Mesenchymal stem cell (in vitro differentiated cells and primary cell): ENCODE measurements around the gene CYTH2.
A peak's percentile ranks its signal among the peaks of the same experiment; 100 is the strongest.
"Not testable (repeated sequence)": the region's sequence is repeated elsewhere in the genome, so short reads cannot be mapped to it uniquely, and the experiment has no call there.

Source experiments
- DNase-seq: peaks from one replicate; pipeline ENCODE4 v3.0.0-alpha.2; 2013
- H2AFZ ChIP-seq: one replicate; pipeline ENCODE4 v1.6.1; 2013; ENCODE audit warnings: low read depth, mild to moderate bottlenecking, control low read depth, inconsistent platforms, low read length, moderate library complexity
- H2AK5ac ChIP-seq: 2 replicates; pipeline ENCODE4 v1.6.1; 2013; ENCODE audit warnings: low read length, moderate library complexity, mild to moderate bottlenecking, inconsistent platforms; ENCODE audit not compliant: severe bottlenecking
- H2BK120ac ChIP-seq: one replicate; pipeline ENCODE4 v1.6.1; 2013; ENCODE audit warnings: low read depth, mild to moderate bottlenecking, inconsistent platforms, low read length, moderate library complexity
- H2BK12ac ChIP-seq, 2 experiments: one replicate each; pipeline ENCODE4 v1.6.1; 2013; ENCODE audit warnings: inconsistent platforms in 2 of 2, low read length in 2 of 2, mild to moderate bottlenecking in 2 of 2, moderate library complexity in 2 of 2, control low read depth in 1 of 2
- H2BK15ac ChIP-seq: one replicate; pipeline ENCODE4 v1.6.1; 2013; ENCODE audit warnings: mild to moderate bottlenecking, low read depth, inconsistent platforms; ENCODE audit not compliant: poor library complexity, severe bottlenecking
- H2BK5ac ChIP-seq: 2 replicates; pipeline ENCODE4 v1.6.1; 2013; ENCODE audit warnings: low read depth, mild to moderate bottlenecking, low read length, control low read depth, inconsistent platforms; ENCODE audit not compliant: poor library complexity, severe bottlenecking
- H3K14ac ChIP-seq, 2 experiments: one replicate each; pipeline ENCODE4 v1.6.1; 2013; ENCODE audit warnings: inconsistent platforms in 2 of 2, low read length in 2 of 2, control low read depth in 1 of 2, mild to moderate bottlenecking in 1 of 2, moderate library complexity in 1 of 2
- H3K18ac ChIP-seq, 2 experiments: one replicate each; pipeline ENCODE4 v1.6.1; 2013; ENCODE audit warnings: inconsistent platforms in 2 of 2, low read length in 2 of 2, control low read depth in 1 of 2, low read depth in 1 of 2, mild to moderate bottlenecking in 1 of 2
- H3K23ac ChIP-seq, 2 experiments: one replicate each; pipeline ENCODE4 v1.6.1; 2013; ENCODE audit warnings: inconsistent platforms in 2 of 2, low read length in 2 of 2, mild to moderate bottlenecking in 2 of 2, moderate library complexity in 2 of 2, control low read depth in 1 of 2
- H3K27ac ChIP-seq: 2 replicates; pipeline ENCODE4 v1.5.1; 2013; ENCODE audit warnings: mild to moderate bottlenecking, moderate library complexity, low read length, control low read depth, inconsistent platforms; ENCODE audit not compliant: poor library complexity, severe bottlenecking
- H3K27me3 ChIP-seq, 2 experiments: 2 replicates each; pipeline versions ENCODE4 v1.6.1 to v1.7.0; 2013; ENCODE audit warnings: low read length in 2 of 2, mild to moderate bottlenecking in 2 of 2, moderate library complexity in 2 of 2, control low read depth in 1 of 2, inconsistent platforms in 1 of 2; ENCODE audit not compliant: control insufficient read depth in 1 of 2, insufficient read depth in 1 of 2
- H3K36me3 ChIP-seq, 2 experiments: 2 replicates each; pipeline versions ENCODE4 v1.6.1 to v1.7.0; 2013; ENCODE audit warnings: low read length in 2 of 2, control low read depth in 1 of 2, inconsistent platforms in 1 of 2, low read depth in 1 of 2, mild to moderate bottlenecking in 1 of 2; ENCODE audit not compliant: insufficient read depth in 2 of 2, control insufficient read depth in 1 of 2
- H3K4ac ChIP-seq, 2 experiments: one replicate each; pipeline ENCODE4 v1.6.1; 2013; ENCODE audit warnings: inconsistent platforms in 2 of 2, low read length in 2 of 2, mild to moderate bottlenecking in 2 of 2, moderate library complexity in 2 of 2, control low read depth in 1 of 2, low read depth in 1 of 2
- H3K4me1 ChIP-seq: 2 replicates; pipeline ENCODE4 v1.6.1; 2013; ENCODE audit warnings: low read depth, low read length, control low read depth; ENCODE audit not compliant: control insufficient read depth, insufficient read depth
- H3K4me2 ChIP-seq: 2 replicates; pipeline ENCODE4 v1.6.1; 2013; ENCODE audit warnings: low read length, mild to moderate bottlenecking, inconsistent platforms; ENCODE audit not compliant: poor library complexity, severe bottlenecking
- H3K4me3 ChIP-seq, 2 experiments: 2 replicates each; pipeline versions ENCODE4 v1.5.1 to v1.7.0; 2013; ENCODE audit warnings: low read length in 2 of 2, mild to moderate bottlenecking in 2 of 2, control low read depth in 1 of 2, low read depth in 1 of 2; ENCODE audit not compliant: insufficient read depth in 1 of 2
- H3K79me1 ChIP-seq: replicated peaks from 2 replicates; pipeline ENCODE4 v1.6.1; 2013; ENCODE audit warnings: mild to moderate bottlenecking, control low read depth, low read length, inconsistent platforms; ENCODE audit not compliant: poor library complexity, severe bottlenecking
- H3K9ac ChIP-seq: 2 replicates; pipeline ENCODE4 v1.7.0; 2013; ENCODE audit warnings: mild to moderate bottlenecking, low read length, moderate library complexity
- H3K9me3 ChIP-seq: 2 replicates; pipeline ENCODE4 v1.7.0; 2013; ENCODE audit warnings: mild to moderate bottlenecking, low read length; ENCODE audit not compliant: control insufficient read depth
- H4K8ac ChIP-seq: one replicate; pipeline ENCODE4 v1.6.1; 2013; ENCODE audit warnings: inconsistent platforms, mild to moderate bottlenecking, low read length, moderate library complexity
- H4K91ac ChIP-seq: one replicate; pipeline ENCODE4 v1.6.1; 2013; ENCODE audit warnings: mild to moderate bottlenecking, low read length, inconsistent platforms
- WGBS: methylation state at CpG from one replicate; pipeline ENCODE4 v1.1.7; 2013; ENCODE audit warnings: mixed read lengths; 5-methylcytosine and 5-hydroxymethylcytosine counted together

The CYTH2 gene

DNA sequence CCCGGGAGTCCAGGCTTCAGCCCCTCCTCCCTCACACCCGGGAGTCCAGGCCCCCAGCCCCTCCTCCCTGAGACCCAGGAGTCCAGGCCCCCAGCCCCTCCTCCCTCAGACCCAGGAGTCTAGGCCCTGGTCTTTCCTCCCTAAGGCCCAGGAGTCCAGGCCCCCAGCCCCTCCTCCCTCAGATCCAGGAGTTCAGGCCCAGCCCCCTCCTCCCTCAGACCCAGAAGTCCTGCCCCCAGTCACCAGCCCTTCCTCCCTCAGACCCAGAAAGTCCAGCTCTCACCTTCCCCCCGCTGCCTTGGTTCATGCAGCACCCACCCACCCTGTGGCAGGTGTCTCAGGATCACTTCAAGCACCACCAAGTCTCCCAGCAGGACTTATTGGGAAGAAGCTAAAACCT is 14.1 kb downstream of the CYTH2 start:
- Histone ChIP-seq H3K36me3 (peaks cover 12 to 37% of the 10 kb centered on the region in 2 experiments), H3K9me3 (no peaks in the 10 kb centered on the region), H3K14ac (no peak overlapping the region), H3K9ac (no peak overlapping the region), H3K4me1 (peaks cover 15% of the 10 kb centered on the region), H2AK5ac (no peak overlapping the region), H2BK12ac (no peak overlapping the region), H2BK15ac (peak overlapping the region; percentile 61), H2AFZ (no peak overlapping the region), H3K4me2 (no peak overlapping the region), H3K79me1 (peaks cover 2% of the 10 kb centered on the region), H3K27ac (no peak overlapping the region), H3K27me3 (no peaks in the 10 kb centered on the region), H3K23ac (no peak overlapping the region), H4K91ac (no peak overlapping the region), H3K18ac (no peak overlapping the region), H2BK120ac (no peak overlapping the region), H3K4ac (no peak overlapping the region), H3K4me3 (no peak overlapping the region), H2BK5ac (no peak overlapping the region), H4K8ac (no peak overlapping the region)
- no peak for DNase-seq
- 58% methylated on average over 3 of the region's 3 CpGs for WGBS

GRCh38 chr19:48484247-48484893 is 15.2 kb downstream of the CYTH2 start:
- Histone ChIP-seq H3K4me2 (no peak overlapping the region), H3K36me3 (peaks cover 6 to 27% of the 10 kb centered on the region in 2 experiments), H3K4me1 (peaks cover 18% of the 10 kb centered on the region), H2BK12ac (no peak overlapping the region), H4K91ac (no peak overlapping the region), H3K27me3 (no peaks in the 10 kb centered on the region), H3K9ac (no peak overlapping the region), H3K27ac (no peak overlapping the region), H3K4ac (no peak overlapping the region), H2AK5ac (no peak overlapping the region), H2BK5ac (no peak overlapping the region), H3K9me3 (no peaks in the 10 kb centered on the region), H2BK120ac (no peak overlapping the region), H3K79me1 (no peaks in the 10 kb centered on the region), H3K14ac (no peak overlapping the region), H3K4me3 (no peak overlapping the region), H2AFZ (no peak overlapping the region), H3K18ac (no peak overlapping the region), H3K23ac (no peak overlapping the region), H2BK15ac (no peak overlapping the region), H4K8ac (no peak overlapping the region)
- WGBS: 96% methylated on average over 11 of the region's 16 CpGs
- DNase-seq: no peak

DNA sequence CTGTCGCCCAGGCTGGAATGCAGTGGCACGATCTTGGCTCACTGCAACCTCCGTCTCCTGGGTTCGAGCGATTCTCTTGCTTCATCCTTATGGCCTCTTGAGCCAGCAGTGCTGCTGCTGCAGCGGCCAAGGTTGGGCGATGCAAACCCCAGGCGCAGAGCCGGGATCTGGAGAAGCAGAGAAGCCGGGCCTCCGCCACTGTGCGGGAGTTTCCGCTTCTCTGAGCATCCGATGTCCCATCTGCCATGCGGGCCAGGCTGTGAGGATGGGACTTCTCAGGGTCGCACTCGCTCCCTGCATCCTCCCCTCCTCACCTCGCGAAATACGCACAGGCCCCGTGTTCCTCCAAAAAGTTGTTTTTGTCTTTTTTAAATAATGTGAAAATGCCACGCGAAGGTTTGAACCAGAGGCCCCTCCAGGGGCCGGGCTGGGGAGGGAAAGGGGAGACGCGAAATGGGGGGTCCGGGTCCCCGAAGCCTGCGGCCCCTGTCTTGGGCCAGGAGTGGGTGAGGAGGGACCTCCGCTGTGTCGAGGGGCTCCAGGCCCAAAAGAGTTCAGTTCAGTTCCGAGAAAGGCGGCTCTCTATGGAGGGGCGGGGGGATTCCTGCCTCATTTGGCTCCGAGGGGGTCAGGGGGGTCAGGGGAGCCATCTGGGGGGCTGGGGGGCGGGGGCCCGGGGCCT is 15.9 kb downstream of the CYTH2 start:
- no peak overlapping the region for H3K23ac ChIP-seq
- 96% methylated on average over 29 of the region's 37 CpGs for WGBS

DNA sequence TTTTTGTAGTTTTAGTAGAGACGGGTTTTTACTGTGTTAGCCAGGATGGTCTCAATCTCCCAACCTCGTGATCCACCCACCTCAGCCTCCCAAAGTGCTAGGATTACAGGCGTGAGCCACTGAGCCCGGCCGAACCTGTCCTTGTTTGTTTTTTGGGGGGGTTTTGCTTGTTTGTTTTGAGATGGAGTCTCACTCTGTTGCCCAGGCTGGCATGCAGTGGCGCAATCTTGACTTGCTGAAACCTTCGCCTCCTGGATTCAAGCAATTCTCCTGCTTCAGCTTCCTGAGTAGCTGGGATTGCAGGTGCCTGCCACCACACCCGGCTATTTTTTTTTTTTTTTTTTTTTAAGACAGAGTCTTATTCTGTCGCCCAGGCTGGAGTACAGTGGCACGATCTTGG is 17.5 kb downstream of the CYTH2 start:
- 87% methylated on average over 7 of the region's 10 CpGs for WGBS
- not testable (repeated sequence) for H2BK120ac ChIP-seq, H3K4ac ChIP-seq, H2AK5ac ChIP-seq, H3K27ac ChIP-seq, H3K14ac ChIP-seq, H3K36me3 ChIP-seq, H2BK15ac ChIP-seq, H4K91ac ChIP-seq, H3K9me3 ChIP-seq, H3K23ac ChIP-seq, H3K18ac ChIP-seq, H3K4me3 ChIP-seq, H2BK12ac ChIP-seq, DNase-seq, H2BK5ac ChIP-seq, H3K79me1 ChIP-seq, H3K4me2 ChIP-seq, H2AFZ ChIP-seq, H4K8ac ChIP-seq, H3K9ac ChIP-seq
- H3K4me1 ChIP-seq: peaks cover 30% of the 10 kb centered on the region
- peaks cover 11 to 16% of the 10 kb centered on the region in 2 experiments for H3K27me3 ChIP-seq

More for the DNA sequence above, 15.9 kb downstream of the CYTH2 start:
- H3K4me1 ChIP-seq: peaks cover 18% of the 10 kb centered on the region
- no peak overlapping the region for H2BK120ac ChIP-seq
- no peak overlapping the region for H2AFZ ChIP-seq
- no peak overlapping the region for H3K4me3 ChIP-seq
- H4K91ac ChIP-seq: no peak overlapping the region
- H3K79me1 ChIP-seq: no peaks in the 10 kb centered on the region
- no peak for DNase-seq
- no peak overlapping the region for H2BK12ac ChIP-seq
- H3K27ac ChIP-seq: no peak overlapping the region
- H2BK5ac ChIP-seq: no peak overlapping the region
- no peak overlapping the region for H3K4me2 ChIP-seq
- H3K9ac ChIP-seq: no peak overlapping the region
- no peak overlapping the region for H3K4ac ChIP-seq
- peaks cover 0 to 20% of the 10 kb centered on the region in 2 experiments for H3K36me3 ChIP-seq
- H2AK5ac ChIP-seq: no peak overlapping the region
- H3K9me3 ChIP-seq: no peaks in the 10 kb centered on the region
- peaks cover 0 to 3% of the 10 kb centered on the region in 2 experiments for H3K27me3 ChIP-seq
- H4K8ac ChIP-seq: no peak overlapping the region
- H3K18ac ChIP-seq: no peak overlapping the region
- H3K14ac ChIP-seq: no peak overlapping the region
- H2BK15ac ChIP-seq: no peak overlapping the region
